K562 (cell line): ENCODE data around the gene ANKRD34B. TPM values are rescaled to one million over a fixed set of nuclear protein-coding genes. Genes with fewer than 3 reads are reported as not detected.

Source experiments
- ATAC-seq: fragments of 200-7000 bp; cut with Tn5 transposase; 3 replicates; pipeline ENCODE4 v1.9.1; 2020; ENCODE audit warnings: moderate library complexity
- BruUV-seq: library from RNA; stranded (reverse); fragments of 400-500 nt; replicated peaks from 2 replicates; lab custom pipeline; 2021; lab: Mats Ljungman, UMichigan
- CTCF ChIA-PET: fragments of 300-600 bp; formaldehyde crosslinking; extraction: SDS; loops from one replicate; lab custom pipeline; 2021; ENCODE audit warnings: low intra/inter-chr PET ratio; lab: Yijun Ruan, JAX
- POLR2A ChIA-PET: fragments of 300-600, 350-650 bp; sonication (Branson Sonifier 250); formaldehyde crosslinking; extraction: SDS; loops from one replicate; lab custom pipeline; 2021; ENCODE audit warnings: antibody characterized with exemption, inconsistent platforms; lab: Yijun Ruan, JAX
- DNase-seq, 4 experiments: peaks; one replicate each; pipeline versions ENCODE4 v3.0.0 to v3.0.0-alpha.2; 2011 to 2018; ENCODE audit warnings: low spot score in 3 of 4, mixed read lengths in 3 of 4; ENCODE audit errors: extremely low read depth in 1 of 4
- FAIRE-seq: peaks from 2 replicates; lab custom pipeline; 2011; peaks lifted over from hg19 to GRCh38; lab: Jason Lieb, UNC
- H2AFZ ChIP-seq: 2 replicates; pipeline ENCODE4 v1.6.0; 2011; ENCODE audit warnings: low read depth, low read length, control low read depth, inconsistent platforms
- H3K27ac ChIP-seq: fragments of 200-600 bp; 3 replicates; pipeline ENCODE4 v1.8.0; 2011; ENCODE audit warnings: low read depth, mild to moderate bottlenecking, control low read depth, inconsistent platforms, low read length, moderate library complexity, mixed read lengths; ENCODE audit errors: extremely low read depth
- H3K27me3 ChIP-seq, 2 experiments: fragments of 300-600 bp in 1 of 2; 2 replicates in 1 of 2; 3 replicates in 1 of 2; pipeline versions ENCODE4 v1.6.0 to v1.8.0; 2011; ENCODE audit warnings: inconsistent platforms in 2 of 2, low read length in 2 of 2, mild to moderate bottlenecking in 1 of 2, mixed read lengths in 1 of 2, moderate library complexity in 1 of 2; ENCODE audit not compliant: control insufficient read depth in 2 of 2, insufficient read depth in 2 of 2
- H3K36me3 ChIP-seq: fragments of 300-600 bp; 3 replicates; pipeline ENCODE4 v1.8.0; 2011; ENCODE audit warnings: mild to moderate bottlenecking, low read length, inconsistent platforms; ENCODE audit not compliant: control insufficient read depth, insufficient read depth
- H3K4me1 ChIP-seq, 2 experiments: fragments of 200-600 bp in 1 of 2; replicated peaks in 1 of 2; 2 replicates in 1 of 2; 3 replicates in 1 of 2; pipeline versions ENCODE4 v1.5.1 to v1.8.0; 2011; ENCODE audit warnings: inconsistent platforms in 2 of 2, low read length in 2 of 2, mild to moderate bottlenecking in 1 of 2, mixed read lengths in 1 of 2, moderate library complexity in 1 of 2; ENCODE audit not compliant: control insufficient read depth in 2 of 2, insufficient read depth in 2 of 2
- H3K4me2 ChIP-seq: 2 replicates; pipeline ENCODE4 v1.6.1; 2011; ENCODE audit warnings: low read length, control low read depth, inconsistent platforms, mixed read lengths; ENCODE audit not compliant: insufficient read depth
- H3K4me3 ChIP-seq: fragments of 200-600 bp; sonication (generic), shearing (Covaris generic); 2 replicates; pipeline ENCODE4 v1.5.1; 2016; ENCODE audit warnings: control low read depth, inconsistent platforms
- H3K79me2 ChIP-seq: fragments of 200-600 bp; 3 replicates; pipeline ENCODE4 v1.8.0; 2011; ENCODE audit warnings: low read length, inconsistent platforms; ENCODE audit not compliant: control insufficient read depth, insufficient read depth
- H3K9ac ChIP-seq, 2 experiments: 2 replicates each; pipeline versions ENCODE4 v1.6.0 to v1.6.1; 2011; ENCODE audit warnings: low read depth in 2 of 2, low read length in 2 of 2, control low read depth in 1 of 2, inconsistent platforms in 1 of 2, mild to moderate bottlenecking in 1 of 2, mixed read lengths in 1 of 2; ENCODE audit not compliant: insufficient read depth in 1 of 2
- H3K9me1 ChIP-seq: one replicate; pipeline ENCODE4 v1.6.0; 2011; ENCODE audit warnings: inconsistent platforms, mild to moderate bottlenecking, low read length, moderate library complexity; ENCODE audit not compliant: control insufficient read depth, insufficient read depth
- H3K9me3 ChIP-seq: replicated peaks from 2 replicates; pipeline ENCODE4 v1.5.1; 2011; ENCODE audit warnings: low read depth, low read length, inconsistent platforms; ENCODE audit not compliant: control insufficient read depth, insufficient read depth
- H4K20me1 ChIP-seq: replicated peaks from 2 replicates; pipeline ENCODE4 v1.6.1; 2011; ENCODE audit warnings: low read length, inconsistent platforms, mixed read lengths; ENCODE audit not compliant: control insufficient read depth, insufficient read depth
- ELF2 ChIP-seq: fragments of 250-450 bp; sonication (Bioruptor Pico); IDR thresholded peaks from 2 replicates; pipeline ENCODE4 v1.5.0; 2021; ENCODE audit warnings: mild to moderate bottlenecking
- FUS ChIP-seq: fragments of 200-400 bp; formaldehyde crosslinking; optimal IDR thresholded peaks from 2 replicates; pipeline ENCODE3; 2017; ENCODE audit warnings: low read depth, low read length
- NEUROD1 ChIP-seq: fragments of 150-350 bp; IDR thresholded peaks from 2 replicates; pipeline ENCODE4 v1.6.1; 2014; ENCODE audit warnings: borderline replicate concordance, low read length, low read depth; ENCODE audit not compliant: partially characterized antibody
- SMARCE1 ChIP-seq: fragments of 450-650 bp; IDR thresholded peaks from 2 replicates; pipeline ENCODE4 v1.7.1; 2016; ENCODE audit warnings: mild to moderate bottlenecking
- TBP ChIP-seq: optimal IDR thresholded peaks from 2 replicates; pipeline ENCODE3; 2011; ENCODE audit warnings: low read depth, low read length, improper control_type of control experiment
- TGIF2 ChIP-seq: sonication (generic); formaldehyde crosslinking; IDR thresholded peaks from 2 replicates; pipeline ENCODE4 v1.8.1; 2022; ENCODE audit warnings: mild to moderate bottlenecking, missing genetic modification reagents, moderate library complexity
- XRCC3 ChIP-seq: fragments of 450-650 bp; IDR thresholded peaks from 2 replicates; pipeline ENCODE4 v1.6.1; 2017; ENCODE audit warnings: mild to moderate bottlenecking, moderate library complexity
- ZC3H8 ChIP-seq: fragments of 450-650 bp; IDR thresholded peaks from 2 replicates; pipeline ENCODE4 v1.6.1; 2017
- ZNF146 ChIP-seq: IDR thresholded peaks from one replicate; pipeline ENCODE4 v1.6.1; 2018; ENCODE audit warnings: missing compliant biosample characterization; ENCODE audit not compliant: unreplicated experiment
- ZNF23 ChIP-seq: fragments of 250-450 bp; sonication (Bioruptor Pico); IDR thresholded peaks from 2 replicates; pipeline ENCODE4 v1.4.0; 2020; ENCODE audit warnings: mild to moderate bottlenecking
- WGBS: fragments of 100-300 bp; shearing (Covaris generic); methylation state at CpG from one replicate; pipeline ENCODE4 v1.1.6; 2016; ENCODE audit warnings: low coverage, mixed read lengths; ENCODE audit not compliant: insufficient coverage; ENCODE audit errors: missing lambda C conversion rate; 5-methylcytosine and 5-hydroxymethylcytosine counted together
- in situ Hi-C: fragments of 300-500 bp; cut with MboI; formaldehyde crosslinking; loops from 4 replicates; pipeline ENCODE4 v1.15.0; 2018; ENCODE audit warnings: inconsistent platforms, mixed read lengths
- intact Hi-C: fragments of 100-400 bp; cut with micrococcal nuclease; formaldehyde crosslinking; loops from 2 replicates; pipeline ENCODE4 v1.14.2; 2022
- polyA plus RNA-seq, 8 experiments: library from polyadenylated mRNA; depleted of rRNA in 4 of 8; stranded (reverse) in 5 of 8; unstranded in 3 of 8; fragments of >200 nt; fragmentation: Nextera tagmentation in 2 of 8; fragmentation: Illumina TruSeq in 1 of 8; extraction: Ambion mirVana in 2 of 8; extraction: Trizol in 1 of 8; gene quantifications; 2 replicates each; pipeline versions ENCODE4 v1.2.1 to v1.2.3, GENCODE V29; 2011 to 2014; ENCODE audit warnings: inconsistent platforms in 1 of 8, missing spikeins in 1 of 8
- total RNA-seq, 7 experiments: library from RNA; depleted of rRNA in 6 of 7; stranded (reverse); fragments of >200 nt in 6 of 7; fragmentation: Illumina TruSeq in 2 of 7; extraction: Trizol in 2 of 7; gene quantifications; 2 replicates each; pipeline versions ENCODE4 v1.2.1 to v1.2.3, GENCODE V29; 2011 to 2021; ENCODE audit warnings: low replicate concordance in 1 of 7

Gene ANKRD34B
- total and polyA plus RNA-seq, 9 of the 15 experiments (the other 6 are each of a cell fraction or from before 2014, with no cell fraction given), result not detected

DNA sequence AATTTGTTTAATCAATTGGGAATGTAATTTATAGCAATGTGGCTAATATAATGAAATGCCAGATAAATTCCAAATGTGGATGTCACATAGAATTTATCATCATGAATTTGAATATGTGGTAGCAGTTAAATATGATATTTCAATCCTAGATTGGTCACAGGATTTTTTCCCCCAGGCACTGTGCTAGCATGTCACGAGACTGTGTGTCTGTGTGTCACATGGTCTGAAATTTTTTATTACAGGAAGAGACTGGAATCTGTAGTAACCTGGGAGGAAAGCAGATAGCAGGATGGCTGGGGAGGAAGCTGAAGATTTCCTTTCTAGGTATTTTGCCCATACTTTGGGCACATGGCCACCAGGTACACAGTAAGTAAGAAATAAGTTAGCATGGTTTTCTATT, 49.0 kb upstream of the ANKRD34B start:
- in situ Hi-C loops, result no loop called here

DNA sequence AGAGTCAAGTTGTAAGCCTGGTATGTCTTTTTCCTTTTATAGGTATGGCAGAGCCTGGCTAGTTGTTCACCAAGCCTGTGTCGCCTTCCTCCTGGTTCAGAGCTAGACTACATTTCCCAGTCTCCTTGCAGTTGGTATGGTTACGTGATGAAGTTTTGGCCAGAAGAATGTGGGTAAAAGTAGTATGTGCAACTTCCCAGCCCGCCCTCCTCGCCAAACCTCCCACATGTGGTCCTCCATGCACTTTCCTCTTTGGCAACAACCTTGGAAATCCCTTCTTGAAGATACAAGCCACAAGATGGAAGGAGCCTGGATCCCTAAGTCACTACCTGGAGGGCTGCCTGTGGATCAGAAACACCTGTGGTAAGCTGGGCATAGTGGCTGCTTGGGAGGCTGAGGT, 48.4 kb upstream of the ANKRD34B start:
- Histone ChIP-seq H3K79me2 (no peaks in the 10 kb centered on the region), H3K27ac (no peak overlapping the region), H2AFZ (no peak overlapping the region), H3K9me1 (no peaks in the 10 kb centered on the region), H3K4me1 (no peaks in the 10 kb centered on the region), H3K9me3 (no peaks in the 10 kb centered on the region), H3K4me3 (no peak overlapping the region), H3K9ac (no peak overlapping the region), H3K4me2 (no peak overlapping the region), H3K27me3 (no peaks in the 10 kb centered on the region), H3K36me3 (no peaks in the 10 kb centered on the region), H4K20me1 (no peaks in the 10 kb centered on the region)
- DNase-seq (no peak), ATAC-seq (no peak), FAIRE-seq (no peak)
- intact Hi-C loops (no loop called here), in situ Hi-C loops (no loop called here)
- TF ChIP-seq TGIF2 (CRISPR knock-in tag) (no peak), ZNF146 (CRISPR knock-in tag) (no peak), SMARCE1 (no peak), FUS (no peak), NEUROD1 (no peak), ELF2 (CRISPR knock-in tag) (no peak), ZNF23 (CRISPR knock-in tag) (no peak)
- ChIA-PET POLR2A (interaction anchor here (0.7 to 1.0 kb wide), 2 partner anchors 11 to 12 kb away, joined by 3 read pairs; no protein-coding TSS in a partner anchor), CTCF (no interaction called here)
- no TSS peak for BruUV-seq
- 77% methylated on average over 3 of the region's 4 CpGs for whole genome bisulfite sequencing

More for the DNA sequence above, 49.0 kb upstream of the ANKRD34B start:
- H2AFZ ChIP-seq, result no peak overlapping the region
- DNase-seq (no peak), FAIRE-seq (no peak), ATAC-seq (no peak)
- TF ChIP-seq ZC3H8 (no peak), TBP (no peak), XRCC3 (no peak)
- no peaks in the 10 kb centered on the region for H3K79me2 ChIP-seq
- WGBS, result 80% methylated on average over 1 of the region's 1 CpG
- H3K4me2 ChIP-seq, result no peak overlapping the region
- no peaks in the 10 kb centered on the region for H3K36me3 ChIP-seq
- no peaks in the 10 kb centered on the region for H3K9me3 ChIP-seq
- ChIA-PET CTCF (no interaction called here), POLR2A (interaction anchor here (0.7 to 1.0 kb wide), 2 partner anchors 10 to 12 kb away, joined by 3 read pairs; no protein-coding TSS in a partner anchor)
- no peak overlapping the region for H3K9ac ChIP-seq
- H3K4me1 ChIP-seq, result no peaks in the 10 kb centered on the region
- H3K27ac ChIP-seq, result no peak overlapping the region
- H4K20me1 ChIP-seq, result no peaks in the 10 kb centered on the region
- no peaks in the 10 kb centered on the region for H3K9me1 ChIP-seq
- no peaks in the 10 kb centered on the region for H3K27me3 ChIP-seq
- no TSS peak for BruUV-seq
- H3K4me3 ChIP-seq, result no peak overlapping the region
- intact Hi-C loops, result no loop called here
